Measurements from ENCODE around the gene EPHB2.

DNA sequence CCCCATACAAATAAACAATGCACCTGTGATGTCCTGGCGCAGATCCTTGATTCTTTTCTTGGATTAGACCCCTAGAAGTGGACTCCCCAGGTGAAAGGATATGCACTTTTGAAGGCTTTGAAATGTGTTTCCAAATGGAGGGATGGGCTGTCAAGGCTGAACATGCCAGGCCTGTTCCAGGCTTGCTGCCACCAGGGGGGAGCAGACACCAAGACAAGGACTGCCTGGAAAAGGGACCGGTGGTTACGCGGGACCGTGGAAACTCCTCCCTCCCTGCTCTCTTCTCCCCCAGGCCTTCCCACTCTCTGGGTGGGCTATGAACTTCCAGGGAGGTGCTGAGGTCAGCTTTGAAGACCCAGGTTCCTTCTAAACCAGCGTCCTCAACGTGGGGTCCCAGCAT is 44.9 kb upstream of the EPHB2 start:
- no peak for TF ChIP-seq POLR2A (IDR thresholded peaks at IDR 0.05)
- TF ChIP-seq, protein P1, sequence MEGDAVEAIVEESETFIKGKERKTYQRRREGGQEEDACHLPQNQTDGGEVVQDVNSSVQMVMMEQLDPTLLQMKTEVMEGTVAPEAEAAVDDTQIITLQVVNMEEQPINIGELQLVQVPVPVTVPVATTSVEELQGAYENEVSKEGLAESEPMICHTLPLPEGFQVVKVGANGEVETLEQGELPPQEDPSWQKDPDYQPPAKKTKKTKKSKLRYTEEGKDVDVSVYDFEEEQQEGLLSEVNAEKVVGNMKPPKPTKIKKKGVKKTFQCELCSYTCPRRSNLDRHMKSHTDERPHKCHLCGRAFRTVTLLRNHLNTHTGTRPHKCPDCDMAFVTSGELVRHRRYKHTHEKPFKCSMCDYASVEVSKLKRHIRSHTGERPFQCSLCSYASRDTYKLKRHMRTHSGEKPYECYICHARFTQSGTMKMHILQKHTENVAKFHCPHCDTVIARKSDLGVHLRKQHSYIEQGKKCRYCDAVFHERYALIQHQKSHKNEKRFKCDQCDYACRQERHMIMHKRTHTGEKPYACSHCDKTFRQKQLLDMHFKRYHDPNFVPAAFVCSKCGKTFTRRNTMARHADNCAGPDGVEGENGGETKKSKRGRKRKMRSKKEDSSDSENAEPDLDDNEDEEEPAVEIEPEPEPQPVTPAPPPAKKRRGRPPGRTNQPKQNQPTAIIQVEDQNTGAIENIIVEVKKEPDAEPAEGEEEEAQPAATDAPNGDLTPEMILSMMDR (IDR thresholded peaks at IDR 0.05): peak in 8 of 12 donors; percentile 7 to 45 (median 19)
